HK-2 (cell line): ENCODE data around the gene NR2E3.

Experiments
- DNase-seq: peaks from one replicate; pipeline ENCODE4 v3.0.0-alpha.2; 2018; ENCODE audit not compliant: unreplicated experiment

Gene NR2E3

GRCh38 chr15:71791975-71792374 is 18.4 kb upstream of the NR2E3 start:
- no peak for DNase-seq

DNA sequence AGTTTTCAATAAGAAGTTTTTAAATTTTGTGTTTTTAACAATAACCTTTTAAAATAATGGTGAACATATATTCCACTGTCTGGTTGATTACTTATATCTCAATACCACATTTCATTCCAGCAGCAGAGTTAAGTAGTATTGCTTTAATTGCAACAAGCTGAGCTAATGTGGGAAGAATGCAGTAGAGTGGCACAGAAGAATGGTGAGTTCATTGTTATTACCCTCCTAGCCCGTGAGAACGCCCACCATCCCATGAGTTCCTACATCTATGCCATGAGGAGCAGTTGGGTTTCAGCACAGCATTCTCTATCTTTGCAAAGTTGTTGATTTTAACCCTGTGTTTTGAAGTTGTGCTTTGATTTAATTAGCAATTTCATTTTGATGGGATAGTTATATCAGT is 17.8 kb upstream of the NR2E3 start:
- DNase-seq = no peak

GRCh38 chr15:71798641-71799040 is 11.7 kb upstream of the NR2E3 start:
- no peak for DNase-seq

DNA sequence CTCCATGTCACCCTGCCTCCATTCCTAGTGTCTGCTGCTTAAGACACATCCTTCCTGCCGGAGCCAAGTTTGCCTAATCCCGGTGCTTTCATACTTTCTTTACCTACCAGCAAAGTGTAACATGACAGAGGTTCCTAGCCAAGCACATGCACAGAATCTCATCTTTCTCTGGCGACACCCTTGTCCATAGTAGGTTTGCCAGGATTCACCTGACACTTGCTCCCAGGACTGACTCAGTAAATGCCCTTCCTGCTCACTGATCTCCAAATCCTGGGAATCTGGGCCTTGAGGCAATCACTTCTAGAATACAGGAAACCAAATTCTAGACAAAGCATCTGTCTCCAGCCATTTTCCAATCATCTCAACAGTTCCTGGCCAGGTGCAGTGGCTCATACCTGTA is 10.2 kb upstream of the NR2E3 start:
- peak; percentile 49 for DNase-seq

- DNase-seq = peak; percentile 41
These were observed 9.3 kb upstream of the NR2E3 start for GRCh38 chr15:71800835-71801745.

DNA sequence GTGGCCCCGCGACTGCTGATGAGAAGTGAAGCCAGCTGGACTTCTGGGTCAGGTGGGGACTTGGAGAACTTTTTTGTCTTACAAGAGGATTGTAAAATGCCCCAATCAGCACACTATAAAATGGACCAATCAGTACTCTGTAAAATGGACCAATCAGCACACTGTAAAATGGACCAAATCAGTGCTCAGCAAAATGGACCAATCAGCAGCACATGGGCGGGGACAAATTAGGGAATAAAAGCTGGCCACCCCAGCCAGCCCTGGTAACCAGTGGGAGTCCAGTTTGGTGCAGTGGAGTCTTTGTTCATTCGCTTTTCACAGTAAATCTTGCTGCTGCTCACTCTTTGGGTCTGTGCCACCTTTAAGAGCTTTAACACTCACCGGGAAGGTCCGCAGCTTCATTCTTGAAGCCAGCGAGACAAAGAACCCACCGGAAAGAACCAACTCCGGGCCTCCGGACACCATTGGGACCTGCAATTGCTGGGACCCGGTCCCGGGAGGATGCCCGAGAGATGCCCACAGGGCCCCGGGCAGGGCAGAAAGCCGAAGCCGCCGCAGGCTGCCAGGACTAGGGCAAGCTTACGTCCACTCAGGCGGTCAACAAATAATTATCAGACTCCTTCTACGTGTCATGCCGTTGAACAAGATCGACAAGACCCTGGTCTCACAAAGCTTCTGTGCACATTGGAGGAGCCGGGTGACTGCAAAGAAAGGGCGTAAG is 8.3 kb upstream of the NR2E3 start:
- no peak for DNase-seq

DNA sequence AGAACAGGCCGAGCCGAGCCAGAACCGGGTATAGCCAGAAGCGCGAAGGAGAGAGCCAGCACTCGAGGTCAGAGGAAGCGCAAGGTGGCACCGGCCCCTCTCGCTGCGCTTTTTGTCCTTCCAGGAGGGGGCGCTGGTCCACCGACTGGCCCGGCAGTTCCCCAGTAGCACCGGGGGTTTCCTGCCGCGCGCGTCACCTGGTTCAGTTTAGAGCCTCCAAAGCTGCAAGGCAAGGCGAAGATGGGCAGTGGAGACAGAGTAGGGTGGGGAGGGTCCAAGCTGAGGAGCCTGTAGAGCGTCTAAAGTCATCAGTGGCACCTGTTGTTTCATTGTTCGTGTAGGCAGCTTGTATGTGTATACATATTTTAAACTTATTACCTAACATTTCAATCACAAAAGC is 7.6 kb upstream of the NR2E3 start:
- no peak for DNase-seq

GRCh38 chr15:71804226-71804625 is 6.1 kb upstream of the NR2E3 start:
- no peak for DNase-seq

GRCh38 chr15:71804695-71805470 is 5.5 kb upstream of the NR2E3 start:
- DNase-seq = no peak

DNA sequence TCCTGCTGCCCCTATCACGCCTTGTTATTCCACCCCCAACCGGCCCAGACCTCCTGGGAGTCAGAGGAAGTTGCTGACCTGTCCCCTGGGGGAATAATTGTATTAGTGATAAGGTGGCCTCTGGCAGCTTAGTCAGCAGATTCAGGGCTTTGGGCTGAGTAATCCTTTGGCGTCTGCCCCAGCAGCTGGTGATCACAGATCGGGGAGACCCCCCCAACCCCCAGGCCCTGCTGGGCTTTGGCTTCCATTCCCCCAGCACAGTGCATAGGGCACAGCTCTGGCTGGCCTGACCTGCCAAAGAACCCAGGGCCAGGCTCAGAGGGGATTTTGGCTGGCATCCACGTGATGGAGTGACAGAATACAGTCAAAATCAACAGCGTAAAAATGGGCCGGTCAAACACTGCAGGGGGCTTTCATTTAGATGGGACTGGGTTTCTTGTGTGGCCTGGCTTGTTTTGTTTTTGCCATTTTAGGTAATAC is 3.9 kb upstream of the NR2E3 start:
- DNase-seq = peak; percentile 33

DNA sequence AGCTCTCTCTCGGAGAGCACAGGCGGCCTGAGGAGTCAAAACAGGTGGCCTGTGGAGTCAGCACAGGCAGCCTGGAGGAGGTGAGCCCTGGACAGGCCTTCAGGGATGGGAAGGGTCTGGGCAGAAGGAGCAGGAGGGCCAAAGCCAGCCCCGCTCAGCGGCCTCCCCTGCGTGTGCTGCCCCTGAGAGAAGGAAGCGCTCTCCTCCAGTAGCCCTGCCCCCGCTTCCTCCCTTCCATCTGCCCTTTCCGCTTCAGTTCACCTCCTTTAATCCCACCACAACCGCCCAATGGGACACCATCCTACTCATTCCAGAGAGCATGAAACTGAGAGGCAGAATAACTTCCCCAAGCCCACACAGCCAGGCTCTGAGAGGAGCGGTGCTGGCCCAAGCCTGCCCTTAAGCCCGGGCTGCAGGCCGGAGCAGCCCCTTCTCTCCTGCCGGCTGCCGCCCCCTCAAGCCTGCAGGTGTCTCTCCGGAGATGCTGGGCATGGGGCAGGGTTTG is 3.2 kb upstream of the NR2E3 start:
- peak; percentile 53 for DNase-seq

GRCh38 chr15:71807691-71808091 is 2.7 kb upstream of the NR2E3 start:
- peak; percentile 32 for DNase-seq

DNA sequence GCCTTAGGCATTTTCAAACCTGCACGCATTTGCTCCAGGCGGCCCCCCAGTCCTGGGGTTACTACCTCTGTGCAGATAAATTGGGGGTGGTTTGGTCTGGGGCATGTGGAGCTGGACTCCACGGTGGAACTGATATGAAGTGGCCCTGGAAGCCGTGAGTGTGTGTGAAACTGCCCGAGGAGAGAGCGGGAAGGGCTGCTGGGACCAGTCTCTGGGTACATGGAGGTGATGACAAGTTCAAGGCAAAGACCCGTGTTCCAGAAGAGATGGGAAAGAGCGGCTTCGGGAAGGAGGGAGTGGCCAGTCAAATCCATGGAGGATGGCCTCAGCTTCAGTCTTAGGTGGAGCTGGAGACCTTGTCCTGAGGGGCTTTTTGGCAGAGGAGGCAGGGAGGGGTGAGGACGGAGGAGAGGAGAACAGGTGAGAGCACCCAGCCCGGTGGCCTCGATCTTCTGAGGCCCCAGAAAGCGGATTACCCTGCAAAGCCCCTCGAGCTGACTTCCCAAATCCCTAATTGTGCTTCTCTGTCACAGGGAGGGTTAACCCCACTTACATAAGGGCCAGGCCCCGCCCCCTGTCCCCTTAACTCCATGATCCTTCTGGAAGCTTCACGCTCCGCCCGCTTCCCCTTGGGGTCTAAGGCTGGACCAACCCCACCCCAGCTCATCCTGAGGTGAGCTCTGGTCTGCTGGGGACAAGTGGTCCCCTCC is 1.9 kb upstream of the NR2E3 start:
- DNase-seq = no peak

DNA sequence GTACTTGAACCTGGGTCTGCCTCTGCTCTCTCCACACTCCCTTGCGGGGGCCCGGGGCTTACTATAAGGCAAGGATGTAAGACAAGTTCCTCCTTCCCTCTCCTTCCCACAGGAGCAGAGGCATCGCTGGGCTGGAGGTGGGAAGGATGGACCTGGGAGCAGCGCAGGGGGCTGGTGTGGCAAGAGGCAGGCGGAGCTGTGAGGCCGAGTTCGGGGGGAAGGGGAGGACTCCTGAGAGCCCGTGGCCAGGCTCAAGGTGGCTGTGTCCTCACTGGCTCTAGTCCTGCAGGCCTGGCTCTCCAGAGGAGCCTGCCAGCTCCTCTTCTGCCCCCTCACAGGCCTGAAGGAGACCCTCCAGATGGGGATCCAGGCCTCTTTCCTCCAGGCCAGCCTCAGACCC is 1.0 kb upstream of the NR2E3 start:
- DNase-seq = no peak

DNA sequence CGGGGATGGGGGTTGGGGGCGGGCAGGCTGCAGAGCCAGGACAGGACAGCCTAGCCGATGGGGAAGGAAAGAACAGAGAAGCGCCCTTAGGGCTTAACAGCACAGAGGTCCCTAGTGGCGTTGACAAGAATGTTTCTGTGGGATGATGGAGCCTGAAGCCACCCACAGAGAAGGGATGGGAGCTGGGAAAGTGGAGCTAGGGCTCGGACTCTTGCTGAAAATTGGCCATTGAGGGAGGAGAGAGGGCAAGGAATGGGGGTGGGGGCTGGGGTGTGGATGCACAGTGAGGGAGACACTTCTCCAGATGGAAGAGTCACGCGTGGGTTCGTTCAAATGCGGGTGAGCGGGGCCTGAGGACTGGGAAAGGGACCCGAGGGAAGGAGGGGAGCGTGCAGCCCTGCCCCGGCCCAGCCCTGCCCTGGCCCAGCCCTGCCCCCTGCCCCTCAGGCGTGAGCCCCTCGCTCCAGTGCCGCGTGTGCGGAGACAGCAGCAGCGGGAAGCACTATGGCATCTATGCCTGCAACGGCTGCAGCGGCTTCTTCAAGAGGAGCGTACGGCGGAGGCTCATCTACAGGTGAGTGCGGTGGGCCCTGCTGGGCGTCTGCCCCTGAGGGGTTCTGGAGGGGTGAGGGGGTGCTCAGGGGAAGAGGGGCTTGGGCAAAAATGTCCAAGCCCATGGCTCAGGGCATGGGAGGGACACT is 832 bp downstream of the NR2E3 start:
- DNase-seq = no peak

- DNase-seq = no peak
These were observed 1.7 kb downstream of the NR2E3 start for GRCh38 chr15:71811752-71812735.

DNA sequence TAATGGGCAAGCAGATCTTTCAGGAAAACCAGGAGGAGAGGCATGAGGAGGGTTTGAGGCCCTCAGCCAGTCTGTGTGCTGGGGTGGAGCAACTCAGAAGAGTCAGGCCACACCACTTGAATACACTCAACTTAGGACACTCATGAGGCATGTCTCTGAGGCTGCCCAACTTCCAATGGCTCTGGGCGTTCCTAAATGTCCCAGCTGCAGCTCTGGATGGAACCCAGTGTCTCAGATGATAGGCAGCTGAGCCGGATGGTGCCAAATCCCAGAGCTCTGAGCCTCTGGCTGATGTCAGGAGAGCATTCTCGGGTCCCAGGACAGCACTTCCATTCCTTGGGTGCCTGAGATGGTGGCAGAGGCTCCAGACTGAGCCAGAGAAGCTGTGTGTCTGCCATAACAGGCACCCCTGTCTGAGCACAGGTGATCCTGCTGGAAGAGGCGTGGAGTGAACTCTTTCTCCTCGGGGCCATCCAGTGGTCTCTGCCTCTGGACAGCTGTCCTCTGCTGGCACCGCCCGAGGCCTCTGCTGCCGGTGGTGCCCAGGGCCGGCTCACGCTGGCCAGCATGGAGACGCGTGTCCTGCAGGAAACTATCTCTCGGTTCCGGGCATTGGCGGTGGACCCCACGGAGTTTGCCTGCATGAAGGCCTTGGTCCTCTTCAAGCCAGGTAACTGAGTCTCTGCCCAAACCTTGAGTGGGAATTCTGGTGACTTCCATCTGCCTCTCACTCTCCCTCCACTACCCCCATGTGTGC is 2.8 kb downstream of the NR2E3 start:
- DNase-seq = no peak

DNA sequence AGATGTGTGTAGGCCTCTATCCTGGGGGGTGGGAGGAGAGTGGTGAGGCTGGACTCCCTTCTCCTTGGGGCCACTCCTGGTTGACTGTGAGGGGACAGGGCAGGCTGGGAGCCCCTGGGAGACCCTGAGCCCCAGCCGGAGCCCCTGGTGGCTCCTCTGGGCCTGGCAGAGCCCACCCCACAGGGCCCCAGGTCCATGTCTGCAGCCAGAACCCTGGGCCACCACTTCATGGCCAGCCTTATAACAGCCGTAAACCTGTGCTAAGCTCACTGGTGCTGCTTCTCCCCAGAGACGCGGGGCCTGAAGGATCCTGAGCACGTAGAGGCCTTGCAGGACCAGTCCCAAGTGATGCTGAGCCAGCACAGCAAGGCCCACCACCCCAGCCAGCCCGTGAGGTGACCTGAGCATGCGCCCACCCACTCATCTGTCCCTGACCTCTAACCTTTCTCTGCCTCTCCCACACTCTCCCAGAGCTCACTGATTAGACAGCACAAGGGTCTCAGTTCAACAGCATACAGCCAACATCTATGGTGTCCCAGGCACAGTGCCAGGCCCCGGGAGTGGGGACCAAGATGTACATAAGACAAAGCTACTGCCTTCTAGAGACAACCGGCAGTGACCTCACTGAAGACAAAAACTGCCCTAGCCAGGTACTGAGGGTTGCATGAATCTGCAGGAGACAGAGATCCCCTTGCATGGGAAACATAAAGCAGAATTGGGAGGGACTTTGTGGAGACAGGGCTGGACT is 3.5 kb downstream of the NR2E3 start:
- DNase-seq = no peak
